Measurements from ENCODE around the gene MEIS2.

DNA sequence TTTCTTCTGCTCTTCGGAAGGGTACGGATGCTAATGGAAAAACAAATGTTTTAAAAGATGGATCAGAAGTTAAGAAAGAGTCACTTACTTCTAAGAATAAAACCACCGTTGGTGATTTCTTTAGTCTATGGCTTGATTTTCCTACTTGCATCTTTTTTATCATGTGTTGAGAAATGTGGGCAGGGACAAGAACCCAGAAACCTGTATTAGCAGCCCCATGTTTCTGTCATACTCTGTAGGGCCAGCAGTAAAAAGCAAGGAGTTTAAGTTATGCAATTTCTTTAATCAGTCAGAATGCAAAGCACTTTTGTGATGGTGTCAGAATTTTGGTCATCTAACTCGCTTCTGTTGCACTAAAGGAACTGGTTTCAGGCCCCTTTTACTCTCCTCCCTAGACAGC, 150.0 kb downstream of the MEIS2 start:
- TF ChIP-seq, protein P1, sequence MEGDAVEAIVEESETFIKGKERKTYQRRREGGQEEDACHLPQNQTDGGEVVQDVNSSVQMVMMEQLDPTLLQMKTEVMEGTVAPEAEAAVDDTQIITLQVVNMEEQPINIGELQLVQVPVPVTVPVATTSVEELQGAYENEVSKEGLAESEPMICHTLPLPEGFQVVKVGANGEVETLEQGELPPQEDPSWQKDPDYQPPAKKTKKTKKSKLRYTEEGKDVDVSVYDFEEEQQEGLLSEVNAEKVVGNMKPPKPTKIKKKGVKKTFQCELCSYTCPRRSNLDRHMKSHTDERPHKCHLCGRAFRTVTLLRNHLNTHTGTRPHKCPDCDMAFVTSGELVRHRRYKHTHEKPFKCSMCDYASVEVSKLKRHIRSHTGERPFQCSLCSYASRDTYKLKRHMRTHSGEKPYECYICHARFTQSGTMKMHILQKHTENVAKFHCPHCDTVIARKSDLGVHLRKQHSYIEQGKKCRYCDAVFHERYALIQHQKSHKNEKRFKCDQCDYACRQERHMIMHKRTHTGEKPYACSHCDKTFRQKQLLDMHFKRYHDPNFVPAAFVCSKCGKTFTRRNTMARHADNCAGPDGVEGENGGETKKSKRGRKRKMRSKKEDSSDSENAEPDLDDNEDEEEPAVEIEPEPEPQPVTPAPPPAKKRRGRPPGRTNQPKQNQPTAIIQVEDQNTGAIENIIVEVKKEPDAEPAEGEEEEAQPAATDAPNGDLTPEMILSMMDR (IDR thresholded peaks at IDR 0.05) = no peak
- TF ChIP-seq POLR2A (IDR thresholded peaks at IDR 0.05) (no peak), EP300 (IDR thresholded peaks at IDR 0.05) (no peak)
